SK-N-SH (cell line): ENCODE measurements around the gene MLLT6.

Experiments used
- FOSL2 ChIP-seq: IDR thresholded peaks from 2 replicates; pipeline ENCODE4 v1.4.0; 2012; ENCODE audit warnings: low read depth, mild to moderate bottlenecking, moderate library complexity, borderline replicate concordance
- FOXJ3 ChIP-seq: sonication (generic); formaldehyde crosslinking; IDR thresholded peaks from 2 replicates; pipeline ENCODE4 v1.5.1; 2020; ENCODE audit warnings: mild to moderate bottlenecking, missing genetic modification reagents
- MEF2A ChIP-seq: IDR thresholded peaks from 2 replicates; pipeline ENCODE4 v1.4.0; 2012; ENCODE audit warnings: low read depth, borderline replicate concordance
- POLR2AphosphoS5 ChIP-seq: IDR thresholded peaks from 2 replicates; pipeline ENCODE4 v1.6.1; 2012; ENCODE audit warnings: low read depth, low read length
- RAD21 ChIP-seq: IDR thresholded peaks from 2 replicates; pipeline ENCODE4 v1.6.1; 2012; ENCODE audit warnings: mild to moderate bottlenecking, low read length
- RCOR1 ChIP-seq: fragments of 150-350 bp; IDR thresholded peaks from 2 replicates; pipeline ENCODE4 v1.6.1; 2017; ENCODE audit warnings: antibody characterized with exemption, low read length
- RFX5 ChIP-seq: IDR thresholded peaks from 2 replicates; pipeline ENCODE4 v1.6.1; 2012; ENCODE audit warnings: mild to moderate bottlenecking, improper control_type of control experiment, low read length
- RXRA ChIP-seq: IDR thresholded peaks from 2 replicates; pipeline ENCODE4 v1.4.0; 2012; ENCODE audit warnings: low read depth, mild to moderate bottlenecking, borderline replicate concordance
- YY1 ChIP-seq: IDR thresholded peaks from 2 replicates; pipeline ENCODE4 v1.4.0; 2012; ENCODE audit warnings: low read depth, mild to moderate bottlenecking
- TF ChIP-seq, protein P1 (sequence below): fragments of 200-600 bp; sonication (generic); IDR thresholded peaks from 2 replicates; pipeline ENCODE4 v1.6.1; 2017; ENCODE audit warnings: antibody characterized with exemption, mild to moderate bottlenecking, moderate library complexity
- TF ChIP-seq, protein P2 (sequence below): IDR thresholded peaks from 2 replicates; pipeline ENCODE4 v1.4.0; 2012; ENCODE audit warnings: low read depth, borderline replicate concordance
- TF ChIP-seq, protein P3 (sequence below): fragments of 150-350 bp; IDR thresholded peaks from 2 replicates; pipeline ENCODE4 v1.6.1; 2017; ENCODE audit warnings: antibody characterized with exemption, low read length, low read depth, borderline replicate concordance
- TF ChIP-seq, protein P4 (sequence below): IDR thresholded peaks from 2 replicates; pipeline ENCODE4 v1.4.0; 2012; ENCODE audit warnings: low read depth
- TF ChIP-seq, protein P5 (sequence below): IDR thresholded peaks from 2 replicates; pipeline ENCODE4 v1.6.1; 2012; ENCODE audit warnings: mild to moderate bottlenecking, low read depth, low read length, moderate library complexity

DNA sequence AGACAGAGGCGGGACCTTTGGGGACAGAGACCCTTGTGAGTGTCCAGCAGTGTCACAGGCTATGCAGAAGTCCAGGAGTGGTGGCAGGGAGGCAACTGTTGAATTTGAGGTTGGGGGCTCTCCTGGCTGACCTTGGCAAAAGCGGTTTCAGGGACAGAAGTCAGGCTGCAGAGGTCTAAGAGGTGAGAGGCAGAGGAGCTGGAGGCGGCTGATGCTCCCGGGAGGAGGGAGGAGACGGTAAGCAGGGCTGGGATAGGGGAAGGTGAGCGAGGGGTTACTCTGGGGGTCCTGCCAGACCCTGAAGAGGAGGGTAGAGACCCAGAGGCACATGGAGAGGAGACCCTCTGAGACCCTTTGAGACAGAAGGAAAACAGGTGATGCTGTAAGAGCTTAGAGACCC lies 35.6 kb upstream of the MLLT6 start:
- no peak for TF ChIP-seq RFX5
- TF ChIP-seq, protein P1, sequence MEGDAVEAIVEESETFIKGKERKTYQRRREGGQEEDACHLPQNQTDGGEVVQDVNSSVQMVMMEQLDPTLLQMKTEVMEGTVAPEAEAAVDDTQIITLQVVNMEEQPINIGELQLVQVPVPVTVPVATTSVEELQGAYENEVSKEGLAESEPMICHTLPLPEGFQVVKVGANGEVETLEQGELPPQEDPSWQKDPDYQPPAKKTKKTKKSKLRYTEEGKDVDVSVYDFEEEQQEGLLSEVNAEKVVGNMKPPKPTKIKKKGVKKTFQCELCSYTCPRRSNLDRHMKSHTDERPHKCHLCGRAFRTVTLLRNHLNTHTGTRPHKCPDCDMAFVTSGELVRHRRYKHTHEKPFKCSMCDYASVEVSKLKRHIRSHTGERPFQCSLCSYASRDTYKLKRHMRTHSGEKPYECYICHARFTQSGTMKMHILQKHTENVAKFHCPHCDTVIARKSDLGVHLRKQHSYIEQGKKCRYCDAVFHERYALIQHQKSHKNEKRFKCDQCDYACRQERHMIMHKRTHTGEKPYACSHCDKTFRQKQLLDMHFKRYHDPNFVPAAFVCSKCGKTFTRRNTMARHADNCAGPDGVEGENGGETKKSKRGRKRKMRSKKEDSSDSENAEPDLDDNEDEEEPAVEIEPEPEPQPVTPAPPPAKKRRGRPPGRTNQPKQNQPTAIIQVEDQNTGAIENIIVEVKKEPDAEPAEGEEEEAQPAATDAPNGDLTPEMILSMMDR: no peak
- no peak for TF ChIP-seq RXRA
- no peak for TF ChIP-seq POLR2AphosphoS5
- no peak for TF ChIP-seq FOXJ3 (CRISPR knock-in tag)
- TF ChIP-seq, protein P2, sequence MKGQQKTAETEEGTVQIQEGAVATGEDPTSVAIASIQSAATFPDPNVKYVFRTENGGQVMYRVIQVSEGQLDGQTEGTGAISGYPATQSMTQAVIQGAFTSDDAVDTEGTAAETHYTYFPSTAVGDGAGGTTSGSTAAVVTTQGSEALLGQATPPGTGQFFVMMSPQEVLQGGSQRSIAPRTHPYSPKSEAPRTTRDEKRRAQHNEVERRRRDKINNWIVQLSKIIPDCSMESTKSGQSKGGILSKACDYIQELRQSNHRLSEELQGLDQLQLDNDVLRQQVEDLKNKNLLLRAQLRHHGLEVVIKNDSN: no peak
- TF ChIP-seq, protein P3, sequence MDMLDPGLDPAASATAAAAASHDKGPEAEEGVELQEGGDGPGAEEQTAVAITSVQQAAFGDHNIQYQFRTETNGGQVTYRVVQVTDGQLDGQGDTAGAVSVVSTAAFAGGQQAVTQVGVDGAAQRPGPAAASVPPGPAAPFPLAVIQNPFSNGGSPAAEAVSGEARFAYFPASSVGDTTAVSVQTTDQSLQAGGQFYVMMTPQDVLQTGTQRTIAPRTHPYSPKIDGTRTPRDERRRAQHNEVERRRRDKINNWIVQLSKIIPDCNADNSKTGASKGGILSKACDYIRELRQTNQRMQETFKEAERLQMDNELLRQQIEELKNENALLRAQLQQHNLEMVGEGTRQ: no peak
- TF ChIP-seq, protein P4, sequence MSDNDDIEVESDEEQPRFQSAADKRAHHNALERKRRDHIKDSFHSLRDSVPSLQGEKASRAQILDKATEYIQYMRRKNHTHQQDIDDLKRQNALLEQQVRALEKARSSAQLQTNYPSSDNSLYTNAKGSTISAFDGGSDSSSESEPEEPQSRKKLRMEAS: no peak
- TF ChIP-seq RCOR1: no peak
- TF ChIP-seq YY1: no peak
- no peak for TF ChIP-seq FOSL2
- TF ChIP-seq MEF2A: no peak
- TF ChIP-seq, protein P5, sequence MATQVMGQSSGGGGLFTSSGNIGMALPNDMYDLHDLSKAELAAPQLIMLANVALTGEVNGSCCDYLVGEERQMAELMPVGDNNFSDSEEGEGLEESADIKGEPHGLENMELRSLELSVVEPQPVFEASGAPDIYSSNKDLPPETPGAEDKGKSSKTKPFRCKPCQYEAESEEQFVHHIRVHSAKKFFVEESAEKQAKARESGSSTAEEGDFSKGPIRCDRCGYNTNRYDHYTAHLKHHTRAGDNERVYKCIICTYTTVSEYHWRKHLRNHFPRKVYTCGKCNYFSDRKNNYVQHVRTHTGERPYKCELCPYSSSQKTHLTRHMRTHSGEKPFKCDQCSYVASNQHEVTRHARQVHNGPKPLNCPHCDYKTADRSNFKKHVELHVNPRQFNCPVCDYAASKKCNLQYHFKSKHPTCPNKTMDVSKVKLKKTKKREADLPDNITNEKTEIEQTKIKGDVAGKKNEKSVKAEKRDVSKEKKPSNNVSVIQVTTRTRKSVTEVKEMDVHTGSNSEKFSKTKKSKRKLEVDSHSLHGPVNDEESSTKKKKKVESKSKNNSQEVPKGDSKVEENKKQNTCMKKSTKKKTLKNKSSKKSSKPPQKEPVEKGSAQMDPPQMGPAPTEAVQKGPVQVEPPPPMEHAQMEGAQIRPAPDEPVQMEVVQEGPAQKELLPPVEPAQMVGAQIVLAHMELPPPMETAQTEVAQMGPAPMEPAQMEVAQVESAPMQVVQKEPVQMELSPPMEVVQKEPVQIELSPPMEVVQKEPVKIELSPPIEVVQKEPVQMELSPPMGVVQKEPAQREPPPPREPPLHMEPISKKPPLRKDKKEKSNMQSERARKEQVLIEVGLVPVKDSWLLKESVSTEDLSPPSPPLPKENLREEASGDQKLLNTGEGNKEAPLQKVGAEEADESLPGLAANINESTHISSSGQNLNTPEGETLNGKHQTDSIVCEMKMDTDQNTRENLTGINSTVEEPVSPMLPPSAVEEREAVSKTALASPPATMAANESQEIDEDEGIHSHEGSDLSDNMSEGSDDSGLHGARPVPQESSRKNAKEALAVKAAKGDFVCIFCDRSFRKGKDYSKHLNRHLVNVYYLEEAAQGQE: no peak
- TF ChIP-seq RAD21: no peak
